RWPE1 (cell line): Measurements from ENCODE around the gene APOBEC2.

Experiments used
- CTCF ChIA-PET: fragments of 350-600 bp; sonication (Branson Sonifier 250); formaldehyde crosslinking; extraction: SDS; loops from one replicate; lab custom pipeline; 2021; lab: Yijun Ruan, JAX
- POLR2A ChIA-PET: fragments of 400-600 bp; formaldehyde crosslinking; extraction: SDS; loops from one replicate; lab custom pipeline; 2020; ENCODE audit warnings: antibody characterized with exemption; ENCODE audit not compliant: low non-redundant PET; lab: Yijun Ruan, JAX
- DNase-seq: peaks from one replicate; pipeline ENCODE4 v3.0.0; 2012; ENCODE audit warnings: low spot score
- H3K27ac ChIP-seq: fragments of 450-650 bp; 2 replicates; pipeline ENCODE4 v1.5.1; 2017
- TF ChIP-seq, protein P1 (sequence below): fragments of 450-650 bp; conservative IDR thresholded peaks from 2 replicates; pipeline ENCODE4 v1.5.1; 2017; ENCODE audit warnings: low read depth, mild to moderate bottlenecking

APOBEC2 gene

DNA sequence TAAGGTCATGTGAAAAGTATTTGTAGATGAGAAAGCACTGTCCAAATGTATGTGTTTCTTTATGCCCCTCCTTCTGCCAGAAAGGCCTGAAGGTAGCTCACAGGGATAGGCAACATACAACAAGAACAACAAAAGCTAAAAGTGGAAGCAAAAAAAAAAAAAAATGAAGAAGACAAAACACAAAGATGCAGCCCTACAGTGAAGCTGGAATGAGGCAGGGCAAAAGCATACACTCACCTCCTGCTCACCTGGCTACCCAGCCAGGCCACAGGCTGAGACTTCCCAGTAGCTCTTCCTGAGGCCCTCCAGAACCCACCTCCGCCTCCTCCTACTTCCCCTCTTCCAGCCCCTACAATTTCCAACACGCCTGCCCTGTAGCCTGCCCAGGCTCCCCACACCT lies 16.4 kb upstream of the APOBEC2 start:
- POLR2A ChIA-PET = no interaction called here
- no peak overlapping the region for H3K27ac ChIP-seq
- CTCF ChIA-PET = interaction anchor here (0.5 to 1.1 kb wide), 2 partner anchors 10 to 181 kb away, joined by 3 read pairs; no protein-coding TSS in a partner anchor
- TF ChIP-seq, protein P1, sequence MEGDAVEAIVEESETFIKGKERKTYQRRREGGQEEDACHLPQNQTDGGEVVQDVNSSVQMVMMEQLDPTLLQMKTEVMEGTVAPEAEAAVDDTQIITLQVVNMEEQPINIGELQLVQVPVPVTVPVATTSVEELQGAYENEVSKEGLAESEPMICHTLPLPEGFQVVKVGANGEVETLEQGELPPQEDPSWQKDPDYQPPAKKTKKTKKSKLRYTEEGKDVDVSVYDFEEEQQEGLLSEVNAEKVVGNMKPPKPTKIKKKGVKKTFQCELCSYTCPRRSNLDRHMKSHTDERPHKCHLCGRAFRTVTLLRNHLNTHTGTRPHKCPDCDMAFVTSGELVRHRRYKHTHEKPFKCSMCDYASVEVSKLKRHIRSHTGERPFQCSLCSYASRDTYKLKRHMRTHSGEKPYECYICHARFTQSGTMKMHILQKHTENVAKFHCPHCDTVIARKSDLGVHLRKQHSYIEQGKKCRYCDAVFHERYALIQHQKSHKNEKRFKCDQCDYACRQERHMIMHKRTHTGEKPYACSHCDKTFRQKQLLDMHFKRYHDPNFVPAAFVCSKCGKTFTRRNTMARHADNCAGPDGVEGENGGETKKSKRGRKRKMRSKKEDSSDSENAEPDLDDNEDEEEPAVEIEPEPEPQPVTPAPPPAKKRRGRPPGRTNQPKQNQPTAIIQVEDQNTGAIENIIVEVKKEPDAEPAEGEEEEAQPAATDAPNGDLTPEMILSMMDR = no peak
- DNase-seq = peak; percentile 30

DNA sequence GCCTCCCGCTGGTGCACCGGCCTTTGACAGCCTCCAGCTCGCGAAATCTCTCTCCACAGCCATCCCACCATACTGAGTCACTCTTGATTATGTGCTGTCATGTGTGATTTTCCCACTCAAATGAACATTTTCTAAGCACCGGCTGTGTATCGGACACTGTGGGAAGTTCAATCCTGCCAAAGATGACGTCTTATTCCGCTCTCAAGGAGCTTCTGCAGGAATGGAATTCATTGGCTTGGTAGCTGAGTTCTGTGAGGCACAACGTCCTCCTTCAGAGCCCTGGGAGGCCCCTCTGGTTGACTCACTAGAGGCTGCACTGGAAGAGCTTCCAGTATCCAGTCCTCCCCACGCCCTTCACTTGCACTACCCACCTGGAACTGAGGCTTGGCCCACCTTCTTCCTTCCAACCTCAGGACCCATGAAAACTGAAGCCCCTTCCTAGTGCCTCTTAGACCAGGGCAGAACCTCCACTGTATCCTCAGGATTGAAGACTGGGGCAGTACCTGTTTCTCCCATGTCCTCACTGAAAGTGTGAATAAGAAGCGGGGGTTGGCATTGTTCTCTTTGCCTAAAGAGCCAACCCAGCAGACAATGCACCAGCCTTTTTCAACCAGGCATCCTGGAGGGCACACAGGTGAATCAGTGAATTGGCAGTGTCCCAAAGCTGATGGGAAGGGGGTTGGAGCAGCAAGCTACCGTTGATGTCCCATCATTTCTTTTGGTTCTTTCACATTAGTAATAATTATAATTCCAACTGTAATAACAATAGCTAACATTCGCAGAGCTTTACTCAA lies 15.7 kb upstream of the APOBEC2 start:
- CTCF ChIA-PET = interaction anchor here (0.5 to 0.7 kb wide), 2 partner anchors 12 to 182 kb away, joined by 3 read pairs; no protein-coding TSS in a partner anchor
- DNase-seq = no peak
- TF ChIP-seq, protein P1 = no peak
- POLR2A ChIA-PET = no interaction called here
- H3K27ac ChIP-seq = no peak overlapping the region

DNA sequence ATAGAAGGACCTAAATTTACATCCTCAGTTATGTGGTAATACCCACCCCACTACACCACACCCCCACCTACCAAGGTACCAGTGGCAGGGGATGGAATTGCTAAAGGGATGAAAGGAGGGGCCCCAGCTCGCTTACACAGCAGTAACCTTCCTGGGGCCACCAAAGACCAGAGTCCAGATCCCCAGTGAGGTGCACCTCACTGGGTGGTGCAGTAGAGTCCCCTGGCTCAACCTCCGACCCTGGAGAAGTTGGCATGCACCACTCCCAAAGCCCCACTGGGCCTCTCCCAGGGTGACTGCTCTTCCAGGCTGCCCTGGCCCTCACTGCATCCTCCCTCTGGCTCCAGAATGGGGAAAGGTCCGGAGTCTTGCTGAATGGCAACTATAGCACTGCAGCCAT lies 14.8 kb upstream of the APOBEC2 start:
- TF ChIP-seq, protein P1 = no peak
- CTCF ChIA-PET = interaction anchor here (0.7 kb wide), 1 partner anchor 11 kb away, joined by 3 read pairs; no protein-coding TSS in a partner anchor
- POLR2A ChIA-PET = no interaction called here
- H3K27ac ChIP-seq = no peak overlapping the region
- no peak for DNase-seq

DNA sequence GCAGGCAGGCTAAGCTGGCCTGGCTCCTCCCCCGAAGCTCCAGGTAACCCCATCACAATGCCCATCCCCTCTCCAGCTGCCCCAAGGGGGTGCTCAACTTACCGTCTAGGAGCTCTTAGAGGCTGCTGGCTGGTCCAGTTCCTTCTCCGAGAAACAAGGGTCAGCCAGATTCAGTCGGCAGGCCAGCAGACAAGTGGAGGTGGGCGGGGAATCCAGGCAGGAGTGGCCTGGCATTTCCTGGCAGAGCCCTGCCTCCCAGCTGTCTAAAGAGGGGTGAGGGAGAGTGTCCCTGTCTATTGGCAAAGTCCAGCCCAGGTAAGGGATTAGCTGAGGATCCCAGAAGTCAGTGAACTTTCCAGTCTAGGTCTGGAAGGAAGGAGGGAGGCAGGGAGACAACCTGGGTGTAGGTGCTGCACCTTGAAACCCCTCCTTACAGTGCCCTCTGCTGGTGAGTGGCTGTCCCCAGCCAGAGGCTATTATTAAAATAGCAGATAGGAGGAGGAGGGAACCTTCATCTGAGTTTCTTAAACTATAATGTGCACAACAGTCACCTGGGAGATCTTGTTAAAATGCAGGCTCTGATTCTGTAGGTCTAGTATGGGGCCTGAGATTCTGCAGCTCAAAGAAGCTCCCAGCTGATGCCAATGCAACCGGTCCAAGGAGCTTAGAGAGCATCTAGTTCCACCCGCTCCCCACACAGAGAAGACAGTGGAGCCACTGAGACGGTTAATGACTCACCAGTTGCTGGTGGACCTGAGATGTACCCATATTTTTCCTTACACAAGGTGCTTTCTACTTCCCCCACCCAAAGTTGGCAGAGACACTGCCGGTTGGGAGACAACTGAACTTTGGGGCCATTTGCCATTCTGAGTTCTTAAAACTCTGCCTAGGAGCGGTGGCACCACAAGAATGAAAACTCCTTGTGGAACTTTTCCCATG lies 13.7 kb upstream of the APOBEC2 start, which contains the start of gene UNC5CL:
Gene UNC5CL (minus strand): TSS at position 162 of the 939 bp plus-strand sequence. CDS start 4,147 bp downstream, outside the sequence.
- TF ChIP-seq, protein P1 = no peak
- no peak within 1 kb of the TSS for H3K27ac ChIP-seq
- peak; percentile 39 for DNase-seq
- ChIA-PET CTCF (interaction anchor here (0.6 to 1.2 kb wide), 3 partner anchors 9 to 1776 kb away, joined by 3 to 5 read pairs (median 3); no protein-coding TSS in a partner anchor), POLR2A (no interaction called here)

DNA sequence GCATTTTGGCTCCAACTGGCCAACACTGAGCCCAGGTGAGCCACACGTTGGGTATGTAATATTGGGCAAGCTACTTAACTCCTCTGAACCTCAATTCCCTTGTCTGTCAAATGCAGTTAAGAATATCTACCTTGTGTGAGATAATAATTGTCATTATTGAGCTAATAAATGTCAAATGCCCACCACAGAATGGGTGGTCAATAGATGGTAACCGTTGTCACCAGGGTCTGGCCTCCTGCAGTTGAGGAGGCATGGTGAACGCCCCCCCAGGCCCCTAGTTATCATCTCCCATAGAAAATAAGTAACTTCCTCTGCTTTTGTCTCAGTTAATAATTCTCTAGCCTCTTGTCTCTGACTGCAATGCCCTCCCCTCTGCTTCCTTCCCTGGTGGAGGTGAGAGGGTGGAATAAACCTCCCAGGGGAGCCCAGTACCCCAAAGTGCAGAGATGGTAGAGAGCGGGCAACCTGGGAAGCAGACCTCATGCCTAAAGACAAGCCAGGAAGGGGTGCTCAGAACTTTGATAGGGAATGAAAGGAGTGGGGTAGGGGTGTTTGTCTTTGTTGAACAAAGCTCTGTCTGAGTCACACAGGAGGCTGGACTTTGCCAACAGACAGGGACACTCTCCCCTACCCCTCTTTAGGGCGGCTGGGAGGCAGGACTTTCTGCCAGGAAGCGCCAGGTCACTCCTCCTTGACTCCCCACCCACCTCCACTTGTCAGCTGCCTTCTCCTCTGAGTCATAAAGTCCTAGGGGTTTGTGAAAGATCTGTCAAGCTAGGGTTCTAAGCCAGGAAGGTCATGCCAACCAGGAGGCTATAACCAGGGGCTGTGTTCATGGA lies 12.7 kb upstream of the APOBEC2 start:
- TF ChIP-seq, protein P1 = no peak
- peak; percentile 38 for DNase-seq
- ChIA-PET CTCF (no interaction called here), POLR2A (no interaction called here)
- H3K27ac ChIP-seq = no peak overlapping the region
